Colonic mucosa (tissue), 4 donors: ENCODE results near the gene ERO1A. TPM values are rescaled to one million over a fixed set of nuclear protein-coding genes. Genes with fewer than 3 reads are reported as not detected.
A peak's percentile ranks its signal among the peaks of the same experiment; 100 is the strongest.

Source experiments
- DNase-seq: peaks from one replicate; pipeline ENCODE4 v3.0.0-alpha.2; 2020
- H3K27ac ChIP-seq: fragments of 200-600 bp; one replicate; pipeline ENCODE4 v1.8.0; 2021
- H3K27me3 ChIP-seq: fragments of 200-600 bp; one replicate; pipeline ENCODE4 v1.8.0; 2021
- H3K36me3 ChIP-seq: fragments of 200-600 bp; one replicate; pipeline ENCODE4 v1.8.0; 2021
- H3K4me1 ChIP-seq: fragments of 200-600 bp; one replicate; pipeline ENCODE4 v1.8.0; 2021; ENCODE audit warnings: mild to moderate bottlenecking
- H3K4me3 ChIP-seq: fragments of 200-600 bp; one replicate; pipeline ENCODE4 v1.8.0; 2021
- H3K9ac ChIP-seq, 2 donors: one replicate each; pipeline ENCODE4 v1.7.0; 2013; ENCODE audit warnings: control low read depth in 2 of 2, low read depth in 2 of 2, low read length in 2 of 2
- H3K9me3 ChIP-seq: fragments of 200-600 bp; one replicate; pipeline ENCODE4 v1.8.0; 2021
- intact Hi-C: fragments of 100-400 bp; cut with DNase I; formaldehyde crosslinking; loops from one replicate; pipeline ENCODE4 v1.14.1; 2022
- total RNA-seq, 2 donors: library from RNA; stranded (reverse); fragmentation: NEBNext Ultra II Directional in 1 of 2; extraction: Animal tissue kit (Norgen Biotek cat#: 25700) in 1 of 2; gene quantifications; one replicate each; pipeline ENCODE4 v1.2.1, GENCODE V29; 2021
- TF ChIP-seq, protein P1 (sequence below): fragments of 200-600 bp; IDR thresholded peaks from one replicate; pipeline ENCODE4 v1.8.0; 2022; ENCODE audit warnings: antibody characterized with exemption, mild to moderate bottlenecking
- donor health status: healthy.
- donor health status: DM: no; HTN: no; CAD: no.
- donor health status: DM: no; HTN: no; CAD: no.

The ERO1A gene
- total RNA-seq, 2 donors from 2014 or later: 83.6 to 242 TPM

GRCh38 chr14:52609445-52610044, 85.8 kb downstream of the ERO1A start:
- Histone ChIP-seq H3K4me1 (no peaks in the 10 kb centered on the region), H3K27ac (no peak overlapping the region), H3K9me3 (no peaks in the 10 kb centered on the region), H3K27me3 (no peaks in the 10 kb centered on the region), H3K4me3 (no peak overlapping the region), H3K36me3 (no peaks in the 10 kb centered on the region), H3K9ac (no peak overlapping the region)
- DNase-seq: peak; percentile 24
- TF ChIP-seq, protein P1, sequence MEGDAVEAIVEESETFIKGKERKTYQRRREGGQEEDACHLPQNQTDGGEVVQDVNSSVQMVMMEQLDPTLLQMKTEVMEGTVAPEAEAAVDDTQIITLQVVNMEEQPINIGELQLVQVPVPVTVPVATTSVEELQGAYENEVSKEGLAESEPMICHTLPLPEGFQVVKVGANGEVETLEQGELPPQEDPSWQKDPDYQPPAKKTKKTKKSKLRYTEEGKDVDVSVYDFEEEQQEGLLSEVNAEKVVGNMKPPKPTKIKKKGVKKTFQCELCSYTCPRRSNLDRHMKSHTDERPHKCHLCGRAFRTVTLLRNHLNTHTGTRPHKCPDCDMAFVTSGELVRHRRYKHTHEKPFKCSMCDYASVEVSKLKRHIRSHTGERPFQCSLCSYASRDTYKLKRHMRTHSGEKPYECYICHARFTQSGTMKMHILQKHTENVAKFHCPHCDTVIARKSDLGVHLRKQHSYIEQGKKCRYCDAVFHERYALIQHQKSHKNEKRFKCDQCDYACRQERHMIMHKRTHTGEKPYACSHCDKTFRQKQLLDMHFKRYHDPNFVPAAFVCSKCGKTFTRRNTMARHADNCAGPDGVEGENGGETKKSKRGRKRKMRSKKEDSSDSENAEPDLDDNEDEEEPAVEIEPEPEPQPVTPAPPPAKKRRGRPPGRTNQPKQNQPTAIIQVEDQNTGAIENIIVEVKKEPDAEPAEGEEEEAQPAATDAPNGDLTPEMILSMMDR: no peak
- intact Hi-C loops: no loop called here

- Histone ChIP-seq H3K27me3 (no peaks in the 10 kb centered on the region), H3K4me1 (no peaks in the 10 kb centered on the region), H3K9me3 (no peaks in the 10 kb centered on the region), H3K36me3 (no peaks in the 10 kb centered on the region), H3K27ac (no peak overlapping the region), H3K9ac (no peak overlapping the region), H3K4me3 (no peak overlapping the region)
- no peak for DNase-seq
- TF ChIP-seq, protein P1: no peak
- intact Hi-C loops: no loop called here
Observed at GRCh38 chr14:52607061-52607460, 88.3 kb downstream of the ERO1A start.

- no peak for DNase-seq
- TF ChIP-seq, protein P1: no peak
- Histone ChIP-seq H3K27ac (no peak overlapping the region), H3K4me1 (no peaks in the 10 kb centered on the region), H3K9ac (no peak overlapping the region), H3K36me3 (no peaks in the 10 kb centered on the region), H3K4me3 (no peak overlapping the region), H3K27me3 (no peaks in the 10 kb centered on the region), H3K9me3 (no peaks in the 10 kb centered on the region)
- intact Hi-C loops: no loop called here
Observed at GRCh38 chr14:52602131-52602530, 93.2 kb downstream of the ERO1A start.

GRCh38 chr14:52599974-52600373, 95.4 kb downstream of the ERO1A start:
- no peak overlapping the region for H3K4me3 ChIP-seq
- H3K36me3 ChIP-seq: no peaks in the 10 kb centered on the region
- no peak for DNase-seq
- no peaks in the 10 kb centered on the region for H3K27me3 ChIP-seq
- intact Hi-C loops: no loop called here
- TF ChIP-seq, protein P1: no peak
- no peaks in the 10 kb centered on the region for H3K4me1 ChIP-seq
- H3K27ac ChIP-seq: no peak overlapping the region
- H3K9ac ChIP-seq: no peak overlapping the region
- no peaks in the 10 kb centered on the region for H3K9me3 ChIP-seq

DNA sequence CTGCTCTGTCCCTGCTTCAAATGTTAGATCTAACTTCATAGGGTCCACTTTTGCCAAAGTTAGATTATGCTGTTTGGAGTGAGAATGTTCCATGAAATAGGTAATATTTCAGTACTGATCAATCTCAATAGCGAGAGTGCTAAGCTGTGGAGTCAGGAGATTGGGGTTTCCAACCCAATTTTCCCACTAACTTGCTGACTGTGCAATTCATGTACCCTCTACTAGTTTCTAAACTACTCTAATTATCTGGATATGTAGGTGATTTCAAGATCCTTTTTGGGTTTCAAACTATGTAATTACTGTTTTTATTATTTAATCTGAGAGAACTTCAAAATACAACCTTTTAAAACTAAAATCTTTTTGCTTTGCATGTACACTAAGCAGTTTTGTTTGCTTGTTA, 96.8 kb downstream of the ERO1A start:
- no peak for DNase-seq
- H3K36me3 ChIP-seq: no peaks in the 10 kb centered on the region
- H3K4me1 ChIP-seq: no peaks in the 10 kb centered on the region
- no peak overlapping the region for H3K4me3 ChIP-seq
- no peaks in the 10 kb centered on the region for H3K27me3 ChIP-seq
- TF ChIP-seq, protein P1: no peak
- no peak overlapping the region for H3K9ac ChIP-seq
- H3K9me3 ChIP-seq: no peaks in the 10 kb centered on the region
- no peak overlapping the region for H3K27ac ChIP-seq
- intact Hi-C loops: no loop called here
